Measurements from ENCODE around the gene ATP1B1. TPM values are rescaled to one million over a fixed set of nuclear protein-coding genes. Genes with fewer than 3 reads are reported as not detected.

The ATP1B1 gene
- total RNA-seq, 1 experiment from 2014 or later: 118 TPM

DNA sequence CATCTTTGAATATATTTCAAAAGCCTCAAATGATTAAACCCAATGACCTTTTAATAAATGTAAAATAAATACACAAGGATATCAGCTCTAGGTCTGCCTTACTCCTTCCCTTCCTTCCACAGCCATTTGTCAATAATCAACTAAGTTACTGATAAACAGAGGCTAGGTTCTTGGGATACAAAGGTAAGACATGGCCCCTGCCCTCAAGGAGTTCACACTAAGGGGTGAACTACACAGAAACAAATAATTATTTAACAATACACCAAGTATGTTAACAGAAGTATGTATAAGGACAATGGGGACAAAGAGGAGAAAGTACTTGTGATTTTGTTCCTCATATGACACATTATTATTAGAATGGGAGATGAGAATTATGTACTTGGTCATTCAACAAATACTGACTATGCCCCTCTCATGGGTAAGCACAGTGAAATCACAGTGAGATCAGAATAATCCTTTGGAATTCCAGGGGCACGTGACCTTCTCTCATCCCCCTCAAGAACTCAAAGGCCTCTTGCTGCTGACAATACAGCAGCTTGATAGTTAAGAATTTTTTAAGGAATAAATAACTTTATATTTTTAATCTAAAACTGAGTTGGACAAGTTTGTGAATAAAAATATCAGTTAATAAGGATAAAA lies 40.2 kb downstream of the ATP1B1 start:
- H3K36me3 ChIP-seq (ENCODE audit: control insufficient read depth, insufficient read depth, low read length): no peaks in the 10 kb centered on the region
- H3K27me3 ChIP-seq (ENCODE audit: control insufficient read depth, insufficient read depth, low read length): no peaks in the 10 kb centered on the region
- BruUV-seq (replicated peaks): no TSS peak
- no peak overlapping the region for H3K4me3 ChIP-seq (ENCODE audit: low read depth in 2 of 2, low read length in 2 of 2)
- in situ Hi-C loops (cut with HindIII; ENCODE audit: low pct_unique_long_range_greater_than_20kb, low sequenced_read_pairs): no loop called here
- no peak for ATAC-seq
- no peak for DNase-seq (ENCODE audit: low read depth, low spot score)
- intact Hi-C loops (cut with micrococcal nuclease; ENCODE audit: unreplicated experiment): no loop called here
- no peak overlapping the region for H3K27ac ChIP-seq (ENCODE audit: low read length)
- TF ChIP-seq SIN3A (IDR thresholded peaks at IDR 0.05; ENCODE audit: borderline replicate concordance, insufficient read depth, low read depth, low read length) (no peak), POLR2AphosphoS5 (IDR thresholded peaks at IDR 0.05; ENCODE audit: low read depth, low read length) (no peak), TCF7L2 (IDR thresholded peaks at IDR 0.05; ENCODE audit: low read depth, low read length) (no peak)
- TF ChIP-seq, protein P1, sequence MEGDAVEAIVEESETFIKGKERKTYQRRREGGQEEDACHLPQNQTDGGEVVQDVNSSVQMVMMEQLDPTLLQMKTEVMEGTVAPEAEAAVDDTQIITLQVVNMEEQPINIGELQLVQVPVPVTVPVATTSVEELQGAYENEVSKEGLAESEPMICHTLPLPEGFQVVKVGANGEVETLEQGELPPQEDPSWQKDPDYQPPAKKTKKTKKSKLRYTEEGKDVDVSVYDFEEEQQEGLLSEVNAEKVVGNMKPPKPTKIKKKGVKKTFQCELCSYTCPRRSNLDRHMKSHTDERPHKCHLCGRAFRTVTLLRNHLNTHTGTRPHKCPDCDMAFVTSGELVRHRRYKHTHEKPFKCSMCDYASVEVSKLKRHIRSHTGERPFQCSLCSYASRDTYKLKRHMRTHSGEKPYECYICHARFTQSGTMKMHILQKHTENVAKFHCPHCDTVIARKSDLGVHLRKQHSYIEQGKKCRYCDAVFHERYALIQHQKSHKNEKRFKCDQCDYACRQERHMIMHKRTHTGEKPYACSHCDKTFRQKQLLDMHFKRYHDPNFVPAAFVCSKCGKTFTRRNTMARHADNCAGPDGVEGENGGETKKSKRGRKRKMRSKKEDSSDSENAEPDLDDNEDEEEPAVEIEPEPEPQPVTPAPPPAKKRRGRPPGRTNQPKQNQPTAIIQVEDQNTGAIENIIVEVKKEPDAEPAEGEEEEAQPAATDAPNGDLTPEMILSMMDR (IDR thresholded peaks at IDR 0.05): no peak
- TF ChIP-seq, protein P2, sequence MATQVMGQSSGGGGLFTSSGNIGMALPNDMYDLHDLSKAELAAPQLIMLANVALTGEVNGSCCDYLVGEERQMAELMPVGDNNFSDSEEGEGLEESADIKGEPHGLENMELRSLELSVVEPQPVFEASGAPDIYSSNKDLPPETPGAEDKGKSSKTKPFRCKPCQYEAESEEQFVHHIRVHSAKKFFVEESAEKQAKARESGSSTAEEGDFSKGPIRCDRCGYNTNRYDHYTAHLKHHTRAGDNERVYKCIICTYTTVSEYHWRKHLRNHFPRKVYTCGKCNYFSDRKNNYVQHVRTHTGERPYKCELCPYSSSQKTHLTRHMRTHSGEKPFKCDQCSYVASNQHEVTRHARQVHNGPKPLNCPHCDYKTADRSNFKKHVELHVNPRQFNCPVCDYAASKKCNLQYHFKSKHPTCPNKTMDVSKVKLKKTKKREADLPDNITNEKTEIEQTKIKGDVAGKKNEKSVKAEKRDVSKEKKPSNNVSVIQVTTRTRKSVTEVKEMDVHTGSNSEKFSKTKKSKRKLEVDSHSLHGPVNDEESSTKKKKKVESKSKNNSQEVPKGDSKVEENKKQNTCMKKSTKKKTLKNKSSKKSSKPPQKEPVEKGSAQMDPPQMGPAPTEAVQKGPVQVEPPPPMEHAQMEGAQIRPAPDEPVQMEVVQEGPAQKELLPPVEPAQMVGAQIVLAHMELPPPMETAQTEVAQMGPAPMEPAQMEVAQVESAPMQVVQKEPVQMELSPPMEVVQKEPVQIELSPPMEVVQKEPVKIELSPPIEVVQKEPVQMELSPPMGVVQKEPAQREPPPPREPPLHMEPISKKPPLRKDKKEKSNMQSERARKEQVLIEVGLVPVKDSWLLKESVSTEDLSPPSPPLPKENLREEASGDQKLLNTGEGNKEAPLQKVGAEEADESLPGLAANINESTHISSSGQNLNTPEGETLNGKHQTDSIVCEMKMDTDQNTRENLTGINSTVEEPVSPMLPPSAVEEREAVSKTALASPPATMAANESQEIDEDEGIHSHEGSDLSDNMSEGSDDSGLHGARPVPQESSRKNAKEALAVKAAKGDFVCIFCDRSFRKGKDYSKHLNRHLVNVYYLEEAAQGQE (IDR thresholded peaks at IDR 0.05; ENCODE audit: insufficient read depth in 1 of 2, low read depth in 2 of 2, low read length in 1 of 2): no peak
- ChIA-PET POLR2A (no interaction called here), CTCF (no interaction called here)
- no peaks in the 10 kb centered on the region for H3K9me3 ChIP-seq (ENCODE audit: control insufficient read depth, insufficient read depth, low read depth, low read length)
- H3K4me1 ChIP-seq (ENCODE audit: control insufficient read depth, insufficient read depth, low read length): no peaks in the 10 kb centered on the region

DNA sequence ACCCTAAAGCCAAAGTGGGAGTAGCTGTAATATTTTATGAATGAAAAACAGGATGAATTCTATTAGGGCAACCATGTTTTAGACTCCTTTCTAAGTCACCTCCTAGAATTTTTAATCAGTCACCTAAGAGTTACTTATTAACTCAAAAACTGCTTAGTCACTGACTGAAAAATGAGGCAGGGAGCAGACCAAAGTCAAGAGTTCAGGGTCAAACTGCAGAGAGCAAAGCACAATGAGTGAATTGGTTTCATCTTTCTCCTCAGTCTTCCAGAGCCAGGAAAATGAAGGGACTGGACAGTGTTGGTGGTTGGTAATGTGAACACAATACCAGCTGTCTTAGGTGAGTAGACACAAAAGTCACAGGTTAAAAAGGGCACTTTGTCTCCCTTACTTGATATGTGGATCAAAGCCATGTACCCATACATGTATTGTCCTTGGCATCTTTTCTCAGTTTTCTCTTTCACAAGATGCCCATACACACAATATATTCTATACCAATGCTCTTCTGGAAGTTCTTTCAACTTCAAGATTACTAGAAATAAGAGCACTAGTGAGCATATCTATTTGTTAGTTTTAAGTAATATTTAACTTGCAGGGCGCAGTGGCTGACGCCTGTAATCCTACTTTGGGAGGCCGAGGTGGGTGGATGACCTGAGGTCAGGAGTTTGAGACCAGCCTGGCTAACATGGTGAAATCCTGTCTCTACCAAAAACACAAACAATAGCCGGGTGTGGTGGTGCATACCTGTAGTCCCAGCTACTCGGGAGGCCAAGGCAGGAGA lies 42.2 kb downstream of the ATP1B1 start:
- H3K4me1 ChIP-seq (ENCODE audit: control insufficient read depth, insufficient read depth, low read length): no peaks in the 10 kb centered on the region
- TF ChIP-seq POLR2AphosphoS5 (IDR thresholded peaks at IDR 0.05; ENCODE audit: low read depth, low read length) (no peak), SIN3A (IDR thresholded peaks at IDR 0.05; ENCODE audit: borderline replicate concordance, insufficient read depth, low read depth, low read length) (no peak), TCF7L2 (IDR thresholded peaks at IDR 0.05; ENCODE audit: low read depth, low read length) (no peak)
- TF ChIP-seq, protein P1 (IDR thresholded peaks at IDR 0.05): no peak
- TF ChIP-seq, protein P2 (IDR thresholded peaks at IDR 0.05; ENCODE audit: insufficient read depth in 1 of 2, low read depth in 2 of 2, low read length in 1 of 2): no peak
- BruUV-seq (replicated peaks): no TSS peak
- ChIA-PET CTCF (no interaction called here), POLR2A (interaction anchor here (0.5 kb wide), 1 partner anchor 31 kb away, joined by 6 read pairs; no protein-coding TSS in a partner anchor)
- no peaks in the 10 kb centered on the region for H3K9me3 ChIP-seq (ENCODE audit: control insufficient read depth, insufficient read depth, low read depth, low read length)
- no peaks in the 10 kb centered on the region for H3K36me3 ChIP-seq (ENCODE audit: control insufficient read depth, insufficient read depth, low read length)
- in situ Hi-C loops (cut with HindIII; ENCODE audit: low pct_unique_long_range_greater_than_20kb, low sequenced_read_pairs): no loop called here
- no peak for DNase-seq (ENCODE audit: low read depth, low spot score)
- ATAC-seq: no peak
- no peak overlapping the region for H3K27ac ChIP-seq (ENCODE audit: low read length)
- H3K27me3 ChIP-seq (ENCODE audit: control insufficient read depth, insufficient read depth, low read length): no peaks in the 10 kb centered on the region
- intact Hi-C loops (cut with micrococcal nuclease; ENCODE audit: unreplicated experiment): no loop called here
- no peak overlapping the region for H3K4me3 ChIP-seq (ENCODE audit: low read depth in 2 of 2, low read length in 2 of 2)
